DND-41 (cell line): ENCODE data around the gene FADS6.

Experiments used
- ATAC-seq: fragments of 200-7000 bp; cut with Tn5 transposase; 3 replicates; pipeline ENCODE4 v1.9.1; 2021; ENCODE audit warnings: low read depth; ENCODE audit not compliant: insufficient read depth
- DNase-seq: peaks from one replicate; pipeline ENCODE4 v3.0.0-alpha.2; 2020
- H2AFZ ChIP-seq: 2 replicates; pipeline ENCODE4 v1.6.0; 2012; ENCODE audit warnings: low read depth, low read length
- H3K27ac ChIP-seq: 2 replicates; pipeline ENCODE4 v1.5.1; 2012; ENCODE audit warnings: low read length, inconsistent platforms
- H3K27me3 ChIP-seq: fragments of 200-600 bp; sonication (generic); 2 replicates; pipeline ENCODE4 v1.6.0; 2012; ENCODE audit warnings: low read length, mild to moderate bottlenecking, inconsistent platforms; ENCODE audit not compliant: insufficient read depth, poor library complexity
- H3K36me3 ChIP-seq: 2 replicates; pipeline ENCODE4 v1.5.1; 2012; ENCODE audit warnings: low read length, inconsistent platforms; ENCODE audit not compliant: insufficient read depth
- H3K4me1 ChIP-seq: 2 replicates; pipeline ENCODE4 v1.5.1; 2012; ENCODE audit warnings: mild to moderate bottlenecking, low read length; ENCODE audit not compliant: insufficient read depth
- H3K4me2 ChIP-seq: 2 replicates; pipeline ENCODE4 v1.6.0; 2012; ENCODE audit warnings: mild to moderate bottlenecking, moderate library complexity, low read length, inconsistent platforms; ENCODE audit not compliant: insufficient read depth
- H3K4me3 ChIP-seq, 2 experiments: fragments of 200-600 bp in 1 of 2; shearing (Covaris generic) in 1 of 2; 2 replicates each; pipeline ENCODE4 v1.5.1; 2012 to 2016; ENCODE audit warnings: inconsistent platforms in 2 of 2, low read length in 2 of 2, mild to moderate bottlenecking in 2 of 2, low read depth in 1 of 2, moderate library complexity in 1 of 2
- H3K79me2 ChIP-seq: 2 replicates; pipeline ENCODE4 v1.6.0; 2012; ENCODE audit warnings: low read length, inconsistent platforms; ENCODE audit not compliant: insufficient read depth
- H3K9ac ChIP-seq: 2 replicates; pipeline ENCODE4 v1.6.0; 2012; ENCODE audit warnings: low read depth, mild to moderate bottlenecking, inconsistent platforms, low read length, moderate library complexity
- H3K9me3 ChIP-seq: 2 replicates; pipeline ENCODE4 v1.5.1; 2012; ENCODE audit warnings: low read length, moderate library complexity, mild to moderate bottlenecking, inconsistent platforms; ENCODE audit not compliant: insufficient read depth, severe bottlenecking
- H4K20me1 ChIP-seq: 2 replicates; pipeline ENCODE4 v1.6.0; 2012; ENCODE audit warnings: low read length; ENCODE audit not compliant: insufficient read depth
- EZH2 ChIP-seq: IDR thresholded peaks from 3 replicates; pipeline ENCODE4 v1.6.1; 2012; ENCODE audit warnings: borderline replicate concordance, low read depth, mild to moderate bottlenecking, moderate library complexity, low read length, inconsistent platforms; ENCODE audit not compliant: severe bottlenecking
- TF ChIP-seq, protein P1 (sequence below): IDR thresholded peaks from 2 replicates; pipeline ENCODE4 v1.5.1; 2012; ENCODE audit warnings: borderline replicate concordance, low read length, moderate library complexity, mild to moderate bottlenecking; ENCODE audit not compliant: poor library complexity, severe bottlenecking; ENCODE audit errors: extremely low read depth

The FADS6 gene

GRCh38 chr17:74839990-74840852 is 53.2 kb downstream of the FADS6 start:
- Histone ChIP-seq H4K20me1 (peaks cover 2% of the 10 kb centered on the region; the same call in 1 of the 2 replicates), H2AFZ (no peak overlapping the region), H3K4me3 (no peak overlapping the region), H3K79me2 (no peaks in the 10 kb centered on the region), H3K4me1 (no peaks in the 10 kb centered on the region), H3K9ac (no peak overlapping the region), H3K4me2 (no peak overlapping the region), H3K36me3 (peaks cover 16% of the 10 kb centered on the region), H3K27ac (no peak overlapping the region), H3K9me3 (no peaks in the 10 kb centered on the region), H3K27me3 (no peaks in the 10 kb centered on the region)
- no peak for DNase-seq
- ATAC-seq, result no peak
- no peak for TF ChIP-seq EZH2
- TF ChIP-seq, protein P1, sequence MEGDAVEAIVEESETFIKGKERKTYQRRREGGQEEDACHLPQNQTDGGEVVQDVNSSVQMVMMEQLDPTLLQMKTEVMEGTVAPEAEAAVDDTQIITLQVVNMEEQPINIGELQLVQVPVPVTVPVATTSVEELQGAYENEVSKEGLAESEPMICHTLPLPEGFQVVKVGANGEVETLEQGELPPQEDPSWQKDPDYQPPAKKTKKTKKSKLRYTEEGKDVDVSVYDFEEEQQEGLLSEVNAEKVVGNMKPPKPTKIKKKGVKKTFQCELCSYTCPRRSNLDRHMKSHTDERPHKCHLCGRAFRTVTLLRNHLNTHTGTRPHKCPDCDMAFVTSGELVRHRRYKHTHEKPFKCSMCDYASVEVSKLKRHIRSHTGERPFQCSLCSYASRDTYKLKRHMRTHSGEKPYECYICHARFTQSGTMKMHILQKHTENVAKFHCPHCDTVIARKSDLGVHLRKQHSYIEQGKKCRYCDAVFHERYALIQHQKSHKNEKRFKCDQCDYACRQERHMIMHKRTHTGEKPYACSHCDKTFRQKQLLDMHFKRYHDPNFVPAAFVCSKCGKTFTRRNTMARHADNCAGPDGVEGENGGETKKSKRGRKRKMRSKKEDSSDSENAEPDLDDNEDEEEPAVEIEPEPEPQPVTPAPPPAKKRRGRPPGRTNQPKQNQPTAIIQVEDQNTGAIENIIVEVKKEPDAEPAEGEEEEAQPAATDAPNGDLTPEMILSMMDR, result no peak

DNA sequence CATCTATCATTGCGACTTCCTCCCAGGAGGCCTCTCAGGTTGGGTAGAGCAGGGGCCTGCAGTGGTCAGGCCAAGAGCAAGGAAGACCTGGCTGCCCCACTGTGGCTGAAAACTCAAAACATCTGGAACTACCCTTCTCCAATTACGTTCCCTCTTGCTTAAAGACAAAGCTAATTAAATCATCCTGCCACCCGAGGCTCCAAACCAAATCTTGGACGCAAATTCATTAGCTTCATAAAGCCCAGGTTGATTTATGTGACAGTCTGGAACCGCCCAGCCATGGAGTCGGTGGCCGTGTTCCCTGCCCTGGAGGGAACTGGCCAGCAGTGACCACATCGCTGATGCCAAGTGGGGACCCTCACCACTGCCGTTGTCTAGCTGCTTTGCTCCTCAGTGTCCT is 55.2 kb downstream of the FADS6 start:
- Histone ChIP-seq H3K4me2 (no peak overlapping the region), H2AFZ (no peak overlapping the region), H3K79me2 (no peaks in the 10 kb centered on the region), H3K9me3 (no peaks in the 10 kb centered on the region), H3K27ac (no peak overlapping the region), H3K4me3 (no peak overlapping the region), H3K9ac (no peak overlapping the region), H3K4me1 (no peaks in the 10 kb centered on the region), H4K20me1 (peaks cover 2% of the 10 kb centered on the region; the same call in 1 of the 2 replicates), H3K36me3 (peaks cover 16% of the 10 kb centered on the region), H3K27me3 (no peaks in the 10 kb centered on the region)
- DNase-seq (no peak), ATAC-seq (no peak)
- TF ChIP-seq EZH2, result no peak
- TF ChIP-seq, protein P1, result no peak

- Histone ChIP-seq H3K4me2 (no peak overlapping the region), H4K20me1 (peaks cover 8% of the 10 kb centered on the region), H3K79me2 (no peaks in the 10 kb centered on the region), H3K9me3 (no peaks in the 10 kb centered on the region), H3K27ac (no peak overlapping the region), H3K9ac (no peak overlapping the region), H3K27me3 (no peaks in the 10 kb centered on the region), H3K36me3 (peaks cover 16% of the 10 kb centered on the region), H2AFZ (no peak overlapping the region), H3K4me3 (no peak overlapping the region), H3K4me1 (no peaks in the 10 kb centered on the region)
- no peak for ATAC-seq
- DNase-seq, result no peak
- TF ChIP-seq EZH2, result no peak
- TF ChIP-seq, protein P1, result no peak
These were observed 56.6 kb downstream of the FADS6 start for GRCh38 chr17:74836691-74837467.
